Measurements from ENCODE around the gene MAP4. TPM values are rescaled to one million over a fixed set of nuclear protein-coding genes. Genes with fewer than 3 reads are reported as not detected.

The MAP4 gene
- polyA plus RNA-seq, 1 donor from 2014 or later: 186 TPM

DNA sequence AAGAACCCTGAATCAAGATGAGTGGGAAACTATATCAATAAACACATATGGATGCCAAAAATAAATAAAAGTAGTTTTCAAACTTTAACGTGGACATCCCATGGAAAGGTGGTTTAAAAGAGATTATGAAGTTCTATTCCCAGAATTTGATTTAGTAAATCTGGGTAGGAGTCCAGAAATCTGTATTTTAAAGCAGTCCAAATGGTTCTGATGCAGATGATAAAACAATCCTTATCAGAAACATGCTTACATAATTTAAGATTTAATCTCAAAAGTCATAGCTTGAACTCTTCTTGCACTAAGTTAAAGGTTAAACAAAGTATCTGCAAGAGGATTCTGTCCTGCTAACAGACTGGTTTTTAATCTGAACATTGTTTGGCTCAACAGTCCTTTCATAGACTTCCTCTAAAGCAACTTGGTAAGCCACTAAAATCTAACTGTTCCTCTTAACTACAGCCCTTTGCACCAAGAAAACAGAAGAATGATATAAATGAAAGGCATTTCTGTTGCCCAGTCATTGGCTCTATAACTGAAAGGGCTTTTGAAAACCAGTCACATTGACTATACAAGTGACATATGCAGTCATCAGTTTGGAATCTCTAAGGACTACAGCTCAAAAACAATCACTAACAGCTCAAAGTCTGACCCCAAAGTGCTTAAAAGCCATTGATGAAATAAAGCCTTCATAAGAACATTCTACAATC lies 23.4 kb upstream of the MAP4 start:
- Histone ChIP-seq H3K9ac (ENCODE audit: low read length) (no peak overlapping the region), H3K79me2 (replicated peaks; ENCODE audit: insufficient read depth, low read length) (peaks cover 17% of the 10 kb centered on the region), H3K4me3 (ENCODE audit: low read length) (no peak overlapping the region), H3K27me3 (ENCODE audit: insufficient read depth, low read depth, low read length) (no peaks in the 10 kb centered on the region), H2AFZ (ENCODE audit: low read depth, low read length) (no peak overlapping the region), H3K27ac (ENCODE audit: low read length) (no peak overlapping the region), H3K9me3 (ENCODE audit: low read length) (no peaks in the 10 kb centered on the region), H3F3A (ENCODE audit: insufficient read depth, low read length, poor library complexity, severe bottlenecking) (no peaks in the 10 kb centered on the region), H3K9me2 (ENCODE audit: insufficient read depth, low read length) (no peaks in the 10 kb centered on the region), H3K4me2 (ENCODE audit: low read length) (no peak overlapping the region), H4K20me1 (ENCODE audit: insufficient read depth) (no peaks in the 10 kb centered on the region), H3K36me3 (ENCODE audit: insufficient read depth, low read length) (no peaks in the 10 kb centered on the region)
- TF ChIP-seq POLR2AphosphoS5 (IDR thresholded peaks at IDR 0.05) (no peak), MXI1 (conservative IDR thresholded peaks at IDR 0.05; ENCODE audit: poor library complexity, severe bottlenecking) (no peak), SMC3 (conservative IDR thresholded peaks at IDR 0.05; ENCODE audit: poor library complexity) (no peak), RAD21 (conservative IDR thresholded peaks at IDR 0.05) (no peak), TAF1 (IDR thresholded peaks at IDR 0.05; ENCODE audit: low read depth) (no peak), EP300 (conservative IDR thresholded peaks at IDR 0.05; ENCODE audit: poor library complexity, severe bottlenecking) (no peak), EZH2 (IDR thresholded peaks at IDR 0.05; ENCODE audit: borderline replicate concordance, insufficient read depth, low read length, poor library complexity, severe bottlenecking) (no peak)
- TF ChIP-seq, protein P1, sequence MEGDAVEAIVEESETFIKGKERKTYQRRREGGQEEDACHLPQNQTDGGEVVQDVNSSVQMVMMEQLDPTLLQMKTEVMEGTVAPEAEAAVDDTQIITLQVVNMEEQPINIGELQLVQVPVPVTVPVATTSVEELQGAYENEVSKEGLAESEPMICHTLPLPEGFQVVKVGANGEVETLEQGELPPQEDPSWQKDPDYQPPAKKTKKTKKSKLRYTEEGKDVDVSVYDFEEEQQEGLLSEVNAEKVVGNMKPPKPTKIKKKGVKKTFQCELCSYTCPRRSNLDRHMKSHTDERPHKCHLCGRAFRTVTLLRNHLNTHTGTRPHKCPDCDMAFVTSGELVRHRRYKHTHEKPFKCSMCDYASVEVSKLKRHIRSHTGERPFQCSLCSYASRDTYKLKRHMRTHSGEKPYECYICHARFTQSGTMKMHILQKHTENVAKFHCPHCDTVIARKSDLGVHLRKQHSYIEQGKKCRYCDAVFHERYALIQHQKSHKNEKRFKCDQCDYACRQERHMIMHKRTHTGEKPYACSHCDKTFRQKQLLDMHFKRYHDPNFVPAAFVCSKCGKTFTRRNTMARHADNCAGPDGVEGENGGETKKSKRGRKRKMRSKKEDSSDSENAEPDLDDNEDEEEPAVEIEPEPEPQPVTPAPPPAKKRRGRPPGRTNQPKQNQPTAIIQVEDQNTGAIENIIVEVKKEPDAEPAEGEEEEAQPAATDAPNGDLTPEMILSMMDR (IDR thresholded peaks at IDR 0.05; ENCODE audit: poor library complexity, severe bottlenecking): no peak
- TF ChIP-seq, protein P2, sequence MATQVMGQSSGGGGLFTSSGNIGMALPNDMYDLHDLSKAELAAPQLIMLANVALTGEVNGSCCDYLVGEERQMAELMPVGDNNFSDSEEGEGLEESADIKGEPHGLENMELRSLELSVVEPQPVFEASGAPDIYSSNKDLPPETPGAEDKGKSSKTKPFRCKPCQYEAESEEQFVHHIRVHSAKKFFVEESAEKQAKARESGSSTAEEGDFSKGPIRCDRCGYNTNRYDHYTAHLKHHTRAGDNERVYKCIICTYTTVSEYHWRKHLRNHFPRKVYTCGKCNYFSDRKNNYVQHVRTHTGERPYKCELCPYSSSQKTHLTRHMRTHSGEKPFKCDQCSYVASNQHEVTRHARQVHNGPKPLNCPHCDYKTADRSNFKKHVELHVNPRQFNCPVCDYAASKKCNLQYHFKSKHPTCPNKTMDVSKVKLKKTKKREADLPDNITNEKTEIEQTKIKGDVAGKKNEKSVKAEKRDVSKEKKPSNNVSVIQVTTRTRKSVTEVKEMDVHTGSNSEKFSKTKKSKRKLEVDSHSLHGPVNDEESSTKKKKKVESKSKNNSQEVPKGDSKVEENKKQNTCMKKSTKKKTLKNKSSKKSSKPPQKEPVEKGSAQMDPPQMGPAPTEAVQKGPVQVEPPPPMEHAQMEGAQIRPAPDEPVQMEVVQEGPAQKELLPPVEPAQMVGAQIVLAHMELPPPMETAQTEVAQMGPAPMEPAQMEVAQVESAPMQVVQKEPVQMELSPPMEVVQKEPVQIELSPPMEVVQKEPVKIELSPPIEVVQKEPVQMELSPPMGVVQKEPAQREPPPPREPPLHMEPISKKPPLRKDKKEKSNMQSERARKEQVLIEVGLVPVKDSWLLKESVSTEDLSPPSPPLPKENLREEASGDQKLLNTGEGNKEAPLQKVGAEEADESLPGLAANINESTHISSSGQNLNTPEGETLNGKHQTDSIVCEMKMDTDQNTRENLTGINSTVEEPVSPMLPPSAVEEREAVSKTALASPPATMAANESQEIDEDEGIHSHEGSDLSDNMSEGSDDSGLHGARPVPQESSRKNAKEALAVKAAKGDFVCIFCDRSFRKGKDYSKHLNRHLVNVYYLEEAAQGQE (IDR thresholded peaks at IDR 0.05; ENCODE audit: borderline replicate concordance): no peak

DNA sequence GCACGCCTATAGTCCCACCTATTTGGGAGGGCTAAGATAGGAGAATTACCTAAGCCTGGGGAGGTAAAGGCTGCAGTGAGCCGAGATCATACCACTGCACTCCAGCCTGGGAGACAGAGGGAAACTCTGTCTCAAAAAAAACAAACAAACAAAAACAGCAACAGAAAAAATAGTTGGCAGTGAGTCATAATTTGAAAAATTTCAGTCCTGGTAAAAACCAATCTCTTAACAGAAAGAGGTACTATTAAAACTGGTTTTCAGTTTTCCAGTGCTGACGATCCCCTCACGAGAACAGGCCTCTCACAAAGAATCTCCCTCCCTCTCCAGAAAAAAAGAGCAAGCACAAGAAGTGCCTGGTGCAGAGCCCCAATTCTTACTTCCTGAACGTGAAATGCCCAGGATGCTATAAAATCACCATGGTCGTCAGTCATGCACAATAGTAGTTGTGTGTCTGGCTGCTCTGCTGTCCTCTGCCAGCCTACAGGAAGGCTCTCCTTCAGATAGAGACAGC lies 22.8 kb upstream of the MAP4 start:
- no peak overlapping the region for H2AFZ ChIP-seq (ENCODE audit: low read depth, low read length)
- no peaks in the 10 kb centered on the region for H3K9me2 ChIP-seq (ENCODE audit: insufficient read depth, low read length)
- no peak overlapping the region for H3K27ac ChIP-seq (ENCODE audit: low read length)
- H3K4me3 ChIP-seq (ENCODE audit: low read length): no peak overlapping the region
- H3K9ac ChIP-seq (ENCODE audit: low read length): no peak overlapping the region
- H3F3A ChIP-seq (ENCODE audit: insufficient read depth, low read length, poor library complexity, severe bottlenecking): no peaks in the 10 kb centered on the region
- no peaks in the 10 kb centered on the region for H3K36me3 ChIP-seq (ENCODE audit: insufficient read depth, low read length)
- no peaks in the 10 kb centered on the region for H3K27me3 ChIP-seq (ENCODE audit: insufficient read depth, low read depth, low read length)
- TF ChIP-seq RAD21 (conservative IDR thresholded peaks at IDR 0.05) (no peak), EZH2 (IDR thresholded peaks at IDR 0.05; ENCODE audit: borderline replicate concordance, insufficient read depth, low read length, poor library complexity, severe bottlenecking) (no peak), SMC3 (conservative IDR thresholded peaks at IDR 0.05; ENCODE audit: poor library complexity) (no peak), EP300 (conservative IDR thresholded peaks at IDR 0.05; ENCODE audit: poor library complexity, severe bottlenecking) (no peak), MXI1 (conservative IDR thresholded peaks at IDR 0.05; ENCODE audit: poor library complexity, severe bottlenecking) (no peak)
- TF ChIP-seq, protein P1 (IDR thresholded peaks at IDR 0.05; ENCODE audit: poor library complexity, severe bottlenecking): no peak
- TF ChIP-seq, protein P2 (IDR thresholded peaks at IDR 0.05; ENCODE audit: borderline replicate concordance): no peak
- H3K79me2 ChIP-seq (replicated peaks; ENCODE audit: insufficient read depth, low read length): peaks cover 17% of the 10 kb centered on the region
- H3K4me2 ChIP-seq (ENCODE audit: low read length): no peak overlapping the region
- no peaks in the 10 kb centered on the region for H4K20me1 ChIP-seq (ENCODE audit: insufficient read depth)
- no peaks in the 10 kb centered on the region for H3K9me3 ChIP-seq (ENCODE audit: low read length)
